GM12872 (cell line): ENCODE measurements around the gene BIRC2.

Experiments
- TF ChIP-seq, protein P1 (sequence below): IDR thresholded peaks from 3 replicates; pipeline ENCODE4 v1.5.1; 2011; ENCODE audit warnings: low read depth, mild to moderate bottlenecking, low read length, moderate library complexity; ENCODE audit not compliant: insufficient read depth

Gene BIRC2

DNA sequence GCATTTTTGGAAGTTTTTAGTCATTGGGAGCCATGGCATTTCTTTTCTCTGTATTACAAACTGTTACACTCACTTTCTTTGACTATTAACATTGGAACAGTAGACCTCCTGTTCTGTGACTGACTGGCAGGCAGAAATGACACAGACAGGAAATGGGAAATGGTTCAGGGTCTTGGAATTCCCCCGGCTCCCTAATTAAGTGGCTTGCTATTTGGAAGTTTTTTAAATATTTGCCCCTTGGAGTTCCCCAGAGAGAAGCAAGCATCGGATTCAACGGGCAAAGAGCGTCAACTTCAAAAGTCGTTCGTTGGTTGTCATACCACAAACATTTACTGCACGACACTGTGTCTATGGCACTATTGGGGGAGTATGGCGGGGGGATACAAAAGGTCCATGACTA is 1.1 kb upstream of the BIRC2 start:
- TF ChIP-seq, protein P1, sequence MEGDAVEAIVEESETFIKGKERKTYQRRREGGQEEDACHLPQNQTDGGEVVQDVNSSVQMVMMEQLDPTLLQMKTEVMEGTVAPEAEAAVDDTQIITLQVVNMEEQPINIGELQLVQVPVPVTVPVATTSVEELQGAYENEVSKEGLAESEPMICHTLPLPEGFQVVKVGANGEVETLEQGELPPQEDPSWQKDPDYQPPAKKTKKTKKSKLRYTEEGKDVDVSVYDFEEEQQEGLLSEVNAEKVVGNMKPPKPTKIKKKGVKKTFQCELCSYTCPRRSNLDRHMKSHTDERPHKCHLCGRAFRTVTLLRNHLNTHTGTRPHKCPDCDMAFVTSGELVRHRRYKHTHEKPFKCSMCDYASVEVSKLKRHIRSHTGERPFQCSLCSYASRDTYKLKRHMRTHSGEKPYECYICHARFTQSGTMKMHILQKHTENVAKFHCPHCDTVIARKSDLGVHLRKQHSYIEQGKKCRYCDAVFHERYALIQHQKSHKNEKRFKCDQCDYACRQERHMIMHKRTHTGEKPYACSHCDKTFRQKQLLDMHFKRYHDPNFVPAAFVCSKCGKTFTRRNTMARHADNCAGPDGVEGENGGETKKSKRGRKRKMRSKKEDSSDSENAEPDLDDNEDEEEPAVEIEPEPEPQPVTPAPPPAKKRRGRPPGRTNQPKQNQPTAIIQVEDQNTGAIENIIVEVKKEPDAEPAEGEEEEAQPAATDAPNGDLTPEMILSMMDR, result no peak

DNA sequence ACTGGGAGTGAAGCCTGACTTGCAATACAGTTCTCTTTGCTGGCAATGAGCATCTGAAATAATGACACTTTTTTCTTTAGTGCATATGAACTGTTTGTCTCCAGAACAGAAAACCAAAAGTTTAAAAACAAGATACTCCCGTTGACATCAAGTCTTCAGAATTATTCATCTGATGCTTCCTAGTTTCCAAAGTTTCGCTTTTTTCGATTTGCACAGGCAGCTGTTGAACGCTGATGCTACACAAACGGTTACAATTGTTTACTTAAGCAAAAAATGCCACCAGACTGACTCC is 612 bp upstream of the BIRC2 start:
- TF ChIP-seq, protein P1, result no peak

DNA sequence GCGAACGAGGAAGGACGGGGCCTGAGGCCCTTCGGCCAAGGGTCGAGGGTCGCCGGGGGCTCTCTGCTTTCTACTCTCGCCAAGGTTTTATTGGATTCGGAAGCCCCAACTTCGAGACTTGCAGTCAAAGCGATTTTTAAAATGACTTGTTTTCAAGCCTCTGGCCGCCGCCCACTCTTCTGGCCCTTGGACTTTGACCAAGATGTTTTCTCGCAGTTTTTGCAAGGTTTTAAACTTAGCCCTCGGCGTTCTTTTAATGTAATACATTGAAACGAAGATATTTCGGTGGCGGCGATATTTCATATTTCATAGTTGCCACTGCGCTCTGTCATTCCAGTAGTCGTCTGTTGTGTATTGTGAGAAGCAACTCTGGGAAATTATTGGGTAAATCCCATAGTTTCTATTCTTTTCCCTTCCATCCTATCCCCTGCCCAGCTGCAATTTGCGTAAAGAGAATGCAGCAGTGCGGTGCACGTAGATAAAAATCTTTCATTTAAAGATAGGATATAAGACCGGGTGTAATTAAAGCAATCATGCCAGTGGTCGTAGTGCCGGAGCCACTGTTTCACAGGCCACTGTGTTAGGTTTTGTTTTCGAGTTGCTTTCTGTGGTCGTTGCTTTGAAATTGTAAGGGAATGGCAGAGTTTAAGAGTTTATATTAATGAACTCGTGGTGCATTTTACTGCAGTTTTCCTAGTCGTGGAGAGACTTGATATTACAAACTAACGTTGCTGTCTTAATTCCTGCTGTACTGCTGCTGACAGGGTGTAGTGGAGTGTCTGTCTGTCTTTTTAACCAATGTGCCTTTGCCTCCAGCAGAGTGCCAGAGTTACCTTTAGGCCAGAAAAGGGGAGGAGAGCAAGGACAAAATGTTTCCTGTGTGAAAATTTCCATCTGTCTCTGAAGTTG is 702 bp downstream of the BIRC2 start:
- TF ChIP-seq, protein P1, result no peak

DNA sequence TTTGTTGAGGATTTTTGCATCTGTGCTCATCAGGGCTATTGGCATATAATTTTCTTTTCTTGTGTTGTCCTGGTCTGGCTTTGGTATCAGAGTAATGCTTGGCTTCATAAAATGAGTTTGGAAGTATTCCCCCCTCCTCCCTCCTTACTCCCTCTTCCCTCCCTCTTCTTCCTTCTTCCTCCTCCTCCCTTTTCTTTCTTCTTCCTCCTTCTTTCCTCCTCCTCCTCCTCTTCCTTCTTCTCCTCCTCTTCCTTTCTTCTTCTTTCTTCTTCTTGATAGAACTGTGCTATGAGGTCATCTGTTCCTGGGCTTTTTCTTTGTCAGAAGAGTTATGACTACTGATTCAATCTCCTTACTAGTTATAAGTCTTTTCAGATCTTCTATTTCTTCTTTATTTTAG is 10.1 kb downstream of the BIRC2 start:
- TF ChIP-seq, protein P1, result no peak

DNA sequence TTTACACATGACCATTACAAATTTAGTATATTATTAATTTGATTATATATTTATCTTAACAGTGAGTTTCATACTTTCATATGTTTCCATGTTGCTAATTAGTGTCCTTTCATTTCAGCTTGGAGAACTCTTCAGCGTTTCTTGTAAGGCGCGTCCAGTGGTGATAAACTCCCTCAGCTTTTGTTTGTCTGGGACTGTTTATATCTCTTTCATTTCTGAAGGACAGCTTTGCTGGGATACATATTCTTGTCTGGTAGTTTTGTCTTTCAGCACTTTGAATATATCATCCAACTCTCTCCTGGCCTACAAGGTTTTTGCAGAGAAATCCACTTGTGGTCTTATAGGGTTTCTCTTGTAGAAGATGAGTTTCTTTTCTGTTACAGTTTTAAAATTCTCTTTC is 12.4 kb downstream of the BIRC2 start:
- TF ChIP-seq, protein P1, result no peak

DNA sequence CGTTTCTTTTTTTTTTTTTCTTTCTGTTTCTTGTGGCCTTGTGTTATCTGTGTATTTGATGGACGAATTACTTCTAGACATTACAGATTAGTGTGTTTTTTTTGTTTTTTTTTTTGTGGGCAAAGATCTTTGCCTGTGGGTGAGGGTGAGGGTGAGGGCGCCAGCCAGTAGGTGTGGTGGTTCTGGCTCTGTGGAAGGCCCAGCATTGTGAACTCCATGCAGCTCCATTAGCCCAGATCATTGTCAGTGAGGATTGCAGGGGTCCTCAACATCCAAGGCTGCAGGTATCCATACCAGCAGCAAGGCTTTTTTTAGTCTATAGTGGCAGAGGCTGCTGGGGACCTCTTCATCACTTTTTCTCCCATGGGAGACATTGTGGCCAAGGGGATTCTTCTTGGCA is 13.7 kb downstream of the BIRC2 start:
- TF ChIP-seq, protein P1, result no peak

DNA sequence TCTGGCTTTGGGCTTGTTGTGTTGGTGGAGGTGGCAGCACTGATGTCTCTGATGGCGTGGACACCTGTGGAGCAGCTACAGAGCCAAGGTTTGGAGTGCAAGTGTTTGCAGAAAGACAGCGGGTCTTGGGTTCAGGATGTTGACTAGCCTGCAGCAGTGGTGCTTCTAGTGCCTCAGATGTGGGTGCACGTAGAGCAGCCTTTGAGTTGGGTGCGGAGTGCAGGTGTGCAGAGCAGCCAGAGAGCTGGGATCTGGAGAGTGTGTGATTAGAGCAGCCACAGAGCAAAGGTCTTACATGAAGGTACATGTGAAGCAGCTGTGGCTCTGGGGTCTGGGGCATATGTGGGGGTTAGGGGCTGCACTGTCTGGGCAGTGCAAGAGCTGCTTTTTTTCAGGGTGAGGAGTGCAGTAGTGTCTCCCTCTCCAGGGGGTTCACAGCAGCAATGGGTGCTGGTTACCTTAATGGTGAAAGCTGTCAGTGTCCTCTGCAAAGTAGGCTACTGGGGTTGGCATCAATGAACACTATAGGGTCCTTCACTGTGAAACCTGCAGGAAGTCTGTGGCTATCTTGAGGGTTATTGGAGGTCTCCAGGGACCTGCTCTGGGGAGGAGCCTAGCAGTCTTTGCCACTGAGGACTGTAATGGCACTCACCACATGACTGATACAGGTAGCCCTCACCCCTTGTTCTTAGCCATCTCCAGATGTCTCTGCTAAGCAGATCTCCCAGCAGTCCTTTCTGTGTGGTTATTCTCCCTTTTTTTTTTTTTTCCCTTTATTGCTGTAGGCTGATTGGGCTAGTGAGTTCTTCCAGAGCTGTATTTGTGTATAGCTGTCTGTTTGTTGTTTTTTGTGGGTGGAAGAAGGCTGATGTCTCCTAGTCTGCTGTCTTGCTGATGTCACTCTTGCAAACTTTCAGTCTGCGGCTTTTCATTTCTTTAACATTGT is 14.3 kb downstream of the BIRC2 start:
- TF ChIP-seq, protein P1, result no peak
